HL-60 (cell line): Measurements from ENCODE around the gene RBP2.

Experiments used
- CTCF ChIP-seq: IDR thresholded peaks from one replicate; pipeline ENCODE4 v1.5.1; 2011; ENCODE audit warnings: low read length, control low read depth, inconsistent platforms; ENCODE audit not compliant: insufficient read depth
- SPI1 ChIP-seq: IDR thresholded peaks from 2 replicates; pipeline ENCODE4 v1.6.1; 2012; ENCODE audit warnings: low read depth, mild to moderate bottlenecking, borderline replicate concordance

- TF ChIP-seq CTCF (no peak), SPI1 (no peak)
These were observed 19.9 kb downstream of the RBP2 start for GRCh38 chr3:139456386-139456785.
